Thyroid gland (tissue), 4 donors: ENCODE data around the gene RBBP6.

Experiments
- POLR2A ChIP-seq, 2 donors: fragments of 450-650 bp; IDR thresholded peaks; one replicate each; pipeline ENCODE4 v1.6.1; 2017; ENCODE audit warnings: antibody characterized with exemption in 2 of 2, mild to moderate bottlenecking in 2 of 2, moderate library complexity in 1 of 2
- TF ChIP-seq, protein P1 (sequence below), 6 experiments: fragments of 200-600 bp in 3 of 6; fragments of 450-650 bp in 3 of 6; sonication (generic) in 3 of 6; IDR thresholded peaks; one replicate each; pipeline ENCODE4 v1.5.1; 2016 to 2019; ENCODE audit warnings: antibody characterized with exemption in 6 of 6, mild to moderate bottlenecking in 2 of 6, inconsistent platforms in 1 of 6, moderate library complexity in 1 of 6

- TF ChIP-seq, protein P1, sequence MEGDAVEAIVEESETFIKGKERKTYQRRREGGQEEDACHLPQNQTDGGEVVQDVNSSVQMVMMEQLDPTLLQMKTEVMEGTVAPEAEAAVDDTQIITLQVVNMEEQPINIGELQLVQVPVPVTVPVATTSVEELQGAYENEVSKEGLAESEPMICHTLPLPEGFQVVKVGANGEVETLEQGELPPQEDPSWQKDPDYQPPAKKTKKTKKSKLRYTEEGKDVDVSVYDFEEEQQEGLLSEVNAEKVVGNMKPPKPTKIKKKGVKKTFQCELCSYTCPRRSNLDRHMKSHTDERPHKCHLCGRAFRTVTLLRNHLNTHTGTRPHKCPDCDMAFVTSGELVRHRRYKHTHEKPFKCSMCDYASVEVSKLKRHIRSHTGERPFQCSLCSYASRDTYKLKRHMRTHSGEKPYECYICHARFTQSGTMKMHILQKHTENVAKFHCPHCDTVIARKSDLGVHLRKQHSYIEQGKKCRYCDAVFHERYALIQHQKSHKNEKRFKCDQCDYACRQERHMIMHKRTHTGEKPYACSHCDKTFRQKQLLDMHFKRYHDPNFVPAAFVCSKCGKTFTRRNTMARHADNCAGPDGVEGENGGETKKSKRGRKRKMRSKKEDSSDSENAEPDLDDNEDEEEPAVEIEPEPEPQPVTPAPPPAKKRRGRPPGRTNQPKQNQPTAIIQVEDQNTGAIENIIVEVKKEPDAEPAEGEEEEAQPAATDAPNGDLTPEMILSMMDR (IDR thresholded peaks at IDR 0.05): no peak
- no peak for TF ChIP-seq POLR2A (IDR thresholded peaks at IDR 0.05)
Observed at GRCh38 chr16:24537474-24538337, 1.7 kb upstream of the RBBP6 start.
